ENCODE data around the gene ARHGEF39.
A peak's percentile ranks its signal among the peaks of the same experiment; 100 is the strongest.

ARHGEF39 gene

DNA sequence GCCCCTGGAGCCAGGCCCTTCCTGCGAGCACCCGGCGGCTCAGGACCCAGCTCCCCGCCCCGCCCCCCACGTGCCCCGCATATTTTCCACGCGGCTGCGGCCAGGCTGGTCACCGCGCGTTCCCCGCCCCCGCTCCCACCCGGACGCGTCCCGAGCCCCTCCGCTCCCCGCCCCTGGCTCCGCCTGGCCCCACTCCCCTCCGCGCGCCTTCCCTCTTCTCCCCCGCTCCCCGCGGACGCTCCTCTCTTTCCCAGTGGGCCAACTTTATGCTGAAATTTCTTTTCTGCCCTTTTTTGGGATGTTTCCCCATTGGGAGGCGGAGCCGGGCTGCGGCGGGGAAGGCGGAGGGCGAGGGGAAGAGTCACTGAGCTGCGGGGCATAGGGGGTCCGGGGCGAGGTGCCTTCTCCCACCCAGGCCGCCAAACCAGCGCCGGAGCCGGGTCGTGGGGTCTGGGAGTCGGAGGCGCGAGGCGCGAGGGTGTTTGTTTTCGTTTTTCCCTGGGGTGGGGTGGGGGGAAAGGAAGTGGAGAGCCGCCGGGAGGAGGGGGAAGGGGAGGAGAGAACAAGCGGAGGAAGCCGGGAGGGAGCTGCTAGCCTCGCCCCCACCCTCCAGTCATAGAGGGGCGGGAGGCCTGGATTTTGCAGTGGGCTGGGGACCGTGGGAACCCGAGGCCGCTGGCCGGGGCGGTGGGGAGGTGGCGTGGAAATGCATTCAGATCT lies 25.8 kb upstream of the ARHGEF39 start:
- peak; percentile 35 to 51 for DNase-seq

- DNase-seq: no peak
Observed at GRCh38 chr9:35690294-35690613, 25.3 kb upstream of the ARHGEF39 start.

- DNase-seq: no peak
Observed at GRCh38 chr9:35689542-35690293, 24.7 kb upstream of the ARHGEF39 start, which contains the start of gene TPM2. Gene TPM2 (minus strand): TSS chr9:35689925. CDS start chr9:35689817, 108 bp downstream.

- peak; percentile 40 to 50 for DNase-seq
Observed at GRCh38 chr9:35688558-35689541, 23.9 kb upstream of the ARHGEF39 start.

GRCh38 chr9:35687972-35688557 lies 23.1 kb upstream of the ARHGEF39 start:
- DNase-seq: no peak

DNA sequence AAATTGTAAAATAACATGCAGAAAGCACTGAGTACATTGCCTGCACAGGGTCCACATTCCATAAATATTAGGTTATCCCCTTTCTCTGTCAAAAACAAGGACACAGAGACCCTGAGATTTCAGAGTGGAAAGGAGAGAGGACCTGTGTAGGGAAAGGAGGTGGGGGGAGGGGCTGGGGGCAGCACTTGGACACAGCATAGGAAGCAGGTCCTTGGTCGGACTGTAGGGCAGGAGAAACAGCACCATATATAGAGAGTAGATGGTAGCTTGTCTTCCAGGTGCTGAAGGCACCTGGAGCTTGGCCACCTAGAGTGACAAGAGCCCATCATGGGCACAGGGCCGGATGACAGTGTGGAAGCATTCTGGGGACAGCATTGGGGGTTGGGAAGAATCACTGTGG lies 22.3 kb upstream of the ARHGEF39 start:
- no peak for DNase-seq

DNA sequence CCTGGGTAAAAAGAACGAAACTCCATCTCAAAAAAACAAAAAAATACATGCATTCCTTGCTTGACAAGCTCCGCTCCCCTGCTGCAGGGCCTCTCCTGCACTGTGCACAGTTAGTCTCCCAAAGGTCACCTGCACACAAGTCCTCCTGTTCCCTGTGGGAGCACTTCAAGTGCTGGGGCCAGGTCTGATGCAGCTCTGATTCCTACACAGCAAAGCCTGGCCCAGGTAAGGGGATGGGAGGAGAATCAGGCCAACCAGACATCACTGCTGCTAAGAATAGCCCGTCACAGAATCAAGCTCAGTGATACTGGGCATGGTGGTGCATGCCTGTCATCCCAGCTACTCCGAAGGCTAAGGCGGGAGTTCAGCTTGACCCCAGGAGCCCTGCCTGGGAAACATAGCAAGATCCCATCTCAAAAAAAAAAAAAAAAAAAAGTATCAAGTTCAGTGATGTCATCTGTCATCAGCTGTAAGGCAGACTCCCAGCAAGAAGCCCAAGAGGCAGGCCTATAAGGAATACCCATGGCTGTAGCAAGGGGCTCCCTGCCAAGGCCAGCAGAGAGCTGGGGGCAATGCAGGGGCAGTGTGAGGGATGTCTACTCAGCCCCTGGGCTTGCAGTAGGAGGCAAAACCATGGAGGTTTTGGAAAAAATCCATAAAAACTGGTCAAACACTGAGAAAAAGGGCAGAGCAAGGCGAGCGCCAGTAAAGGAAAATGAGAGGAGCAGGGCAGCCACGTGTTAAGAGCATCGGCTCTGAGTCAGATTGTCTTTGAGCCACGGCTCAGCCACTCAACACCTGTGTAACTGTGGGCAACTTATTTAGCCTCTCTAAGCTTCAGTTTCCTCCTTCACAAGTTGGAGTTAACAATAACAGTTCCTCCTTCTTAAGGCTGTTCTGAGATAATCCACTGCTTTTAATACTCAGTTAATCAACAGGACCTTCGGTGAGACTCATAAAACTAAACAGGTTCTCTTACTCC lies 21.5 kb upstream of the ARHGEF39 start:
- DNase-seq: no peak

- no peak for DNase-seq
Observed at GRCh38 chr9:35685506-35685905, 20.5 kb upstream of the ARHGEF39 start.

DNA sequence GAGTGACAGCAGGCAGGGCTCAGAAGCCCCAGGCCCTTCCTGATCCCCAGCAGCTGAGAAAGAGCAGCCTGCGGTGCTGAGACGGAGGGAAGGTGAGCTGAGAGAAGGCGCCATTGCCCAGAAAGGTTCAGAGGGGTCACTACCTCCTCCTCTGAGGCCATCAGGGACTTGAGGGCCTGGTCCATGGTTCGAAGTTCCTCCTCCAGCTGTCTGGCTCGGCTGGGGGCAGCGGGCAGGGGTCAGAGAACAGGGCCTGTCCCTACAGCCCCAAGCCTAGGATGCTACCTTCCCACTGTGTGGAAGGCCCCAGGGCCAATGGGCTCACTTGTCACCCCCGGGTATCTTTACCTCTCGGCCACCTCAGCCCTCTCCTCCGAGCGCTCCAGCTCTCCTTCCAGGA lies 19.9 kb upstream of the ARHGEF39 start:
- no peak for DNase-seq

DNA sequence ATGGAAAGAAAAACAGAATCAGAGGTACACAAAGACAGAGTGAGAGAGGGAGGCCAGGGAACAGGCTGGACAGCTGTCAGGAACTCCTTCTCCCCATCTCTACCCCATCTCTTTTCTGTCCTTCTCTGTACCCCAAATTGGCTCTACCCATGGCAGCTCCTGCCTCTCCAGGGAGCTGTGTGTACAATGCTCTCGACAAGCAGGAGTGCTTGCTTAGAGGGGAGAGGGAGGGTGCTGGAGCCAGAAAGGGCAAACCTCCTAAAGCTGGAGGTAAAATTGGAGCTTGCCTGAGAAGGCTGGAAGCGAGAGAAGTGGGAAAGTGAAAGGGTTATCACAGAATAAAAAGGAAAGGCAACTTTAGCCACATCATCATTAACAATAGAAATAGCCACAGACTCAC lies 18.3 kb upstream of the ARHGEF39 start:
- no peak for DNase-seq

DNA sequence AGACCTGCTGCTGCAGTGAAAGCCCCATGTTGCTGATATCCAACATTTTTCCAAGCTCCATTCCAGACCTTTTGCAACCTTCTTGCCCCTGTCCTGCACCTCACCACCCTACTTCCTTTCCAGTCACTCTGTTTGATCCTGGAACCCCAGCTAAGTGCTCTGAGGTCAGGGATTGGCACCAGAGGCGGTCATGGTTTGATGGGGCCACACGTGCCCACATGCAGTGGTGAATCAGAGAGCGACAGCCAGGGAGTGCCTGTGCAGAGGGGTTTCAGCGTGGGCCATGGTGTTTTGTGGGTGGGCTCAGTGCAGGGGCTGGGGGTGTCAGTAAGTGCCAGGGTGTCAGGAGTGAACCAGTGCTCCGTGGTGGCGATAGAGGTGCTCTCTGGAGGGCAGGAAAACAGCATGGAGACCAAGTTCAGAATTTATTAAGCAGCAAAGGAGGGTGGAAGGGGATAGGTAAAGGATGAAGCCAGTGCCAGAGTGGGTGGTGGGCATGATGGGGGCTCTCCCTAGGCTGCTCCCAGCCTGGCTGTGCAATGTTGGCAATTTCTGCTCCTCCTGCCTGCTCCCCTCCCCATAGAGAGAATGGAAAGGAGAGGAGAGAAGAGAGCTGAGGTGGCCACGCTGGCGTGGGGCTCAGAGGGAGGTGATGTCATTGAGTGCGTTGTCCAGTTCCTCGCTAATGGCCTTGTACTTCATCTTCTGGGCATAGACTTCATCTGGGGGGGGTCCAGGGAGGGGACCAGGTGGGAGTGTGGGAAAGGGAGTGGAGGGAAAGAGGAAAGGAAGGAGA lies 17.7 kb upstream of the ARHGEF39 start:
- DNase-seq: no peak

DNA sequence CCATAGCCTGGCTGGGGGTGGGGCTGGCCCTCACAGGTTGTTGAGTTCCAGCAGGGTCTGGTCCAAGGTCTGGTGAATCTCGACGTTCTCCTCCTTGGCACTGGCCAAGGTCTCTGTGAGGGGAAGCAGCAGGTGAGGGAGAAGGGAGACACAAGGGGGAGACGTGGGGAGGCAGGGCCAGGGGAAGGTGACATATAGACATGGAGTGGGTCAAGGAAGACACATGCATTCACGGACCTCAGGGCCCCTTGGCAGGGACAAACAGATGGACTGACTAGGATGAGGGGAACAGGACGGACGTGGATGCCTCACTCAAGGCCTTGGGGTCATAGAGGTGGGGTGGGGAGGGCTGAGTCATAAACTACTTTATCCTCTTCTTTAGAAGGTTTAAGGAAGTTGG lies 17.1 kb upstream of the ARHGEF39 start:
- DNase-seq: no peak

DNA sequence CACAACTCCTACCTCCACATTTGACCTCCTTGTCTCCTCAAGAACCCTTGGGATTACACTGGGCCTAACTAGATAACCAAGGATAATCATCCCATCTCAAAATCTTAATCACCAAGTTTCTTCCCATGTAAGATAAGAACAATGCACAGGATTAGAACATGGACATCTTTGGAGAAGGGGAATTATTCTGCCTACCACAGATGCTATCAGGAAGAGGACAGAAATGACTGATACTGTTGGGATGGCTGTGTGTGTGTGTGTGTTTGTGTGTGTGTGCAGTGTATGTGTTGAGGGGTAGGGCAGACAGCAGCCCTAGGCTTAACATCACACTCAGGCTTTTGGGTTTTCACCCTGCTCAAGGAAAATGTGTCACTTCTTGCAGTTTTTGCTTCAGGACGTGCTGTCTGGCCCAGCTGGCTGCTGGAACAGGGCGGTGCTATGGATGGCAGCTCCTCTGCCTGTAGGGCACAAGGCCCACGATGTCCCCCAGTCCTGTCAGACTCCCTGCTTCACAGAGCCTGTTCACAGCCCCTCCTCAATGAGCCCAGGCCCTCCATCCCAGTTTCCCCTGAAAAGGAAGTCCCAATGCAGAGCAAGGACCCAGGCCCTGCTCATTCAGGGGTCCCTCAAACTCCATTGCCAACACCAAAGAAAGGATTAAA lies 16.5 kb upstream of the ARHGEF39 start:
- DNase-seq: no peak

DNA sequence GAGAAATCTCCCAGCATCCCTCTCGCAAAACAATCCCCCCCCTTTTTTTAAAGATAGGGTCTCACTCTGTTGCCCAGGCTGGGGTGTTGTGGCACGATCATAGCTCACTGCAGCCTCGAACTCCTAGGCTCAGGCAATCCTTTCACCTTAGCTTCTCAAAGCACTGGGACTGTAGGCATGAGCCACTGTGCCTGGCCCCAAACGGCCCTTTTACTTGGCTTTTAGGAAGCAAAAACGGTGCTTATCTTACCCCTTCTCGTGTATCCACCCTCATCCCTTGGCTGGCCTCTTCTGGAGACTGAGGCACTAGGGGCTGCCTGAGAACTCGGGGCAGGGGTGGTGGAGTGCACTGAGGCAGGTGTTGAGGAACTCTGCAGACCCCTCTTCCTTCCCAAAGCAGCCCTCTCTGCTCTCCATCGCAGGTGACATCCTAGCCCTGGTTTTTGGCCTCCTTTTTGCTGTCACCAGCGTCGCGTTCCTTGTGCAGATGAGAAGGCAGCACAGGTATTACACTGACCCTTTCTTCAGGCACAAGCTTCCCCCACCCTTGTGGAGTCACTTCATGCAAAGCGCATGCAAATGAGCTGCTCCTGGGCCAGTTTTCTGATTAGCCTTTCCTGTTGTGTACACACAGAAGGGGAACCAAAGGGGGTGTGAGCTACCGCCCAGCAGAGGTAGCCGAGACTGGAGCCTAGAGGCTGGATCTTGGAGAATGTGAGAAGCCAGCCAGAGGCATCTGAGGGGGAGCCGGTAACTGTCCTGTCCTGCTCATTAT lies 15.5 kb upstream of the ARHGEF39 start:
- DNase-seq: no peak

- no peak for DNase-seq
Observed at GRCh38 chr9:35679766-35680330, 14.9 kb upstream of the ARHGEF39 start.

DNA sequence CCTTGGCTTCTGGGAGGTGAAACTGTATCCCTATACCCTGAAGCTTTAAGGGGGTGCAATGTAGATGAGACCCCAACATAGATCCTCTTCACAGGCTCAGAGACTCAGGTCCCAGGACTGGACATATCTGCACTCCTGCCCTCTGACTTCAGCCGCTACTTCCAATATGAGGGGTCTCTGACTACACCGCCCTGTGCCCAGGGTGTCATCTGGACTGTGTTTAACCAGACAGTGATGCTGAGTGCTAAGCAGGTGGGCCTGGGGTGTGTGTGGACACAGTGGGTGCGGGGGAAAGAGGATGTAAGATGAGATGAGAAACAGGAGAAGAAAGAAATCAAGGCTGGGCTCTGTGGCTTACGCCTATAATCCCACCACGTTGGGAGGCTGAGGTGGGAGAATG lies 14.1 kb upstream of the ARHGEF39 start:
- no peak for DNase-seq

DNA sequence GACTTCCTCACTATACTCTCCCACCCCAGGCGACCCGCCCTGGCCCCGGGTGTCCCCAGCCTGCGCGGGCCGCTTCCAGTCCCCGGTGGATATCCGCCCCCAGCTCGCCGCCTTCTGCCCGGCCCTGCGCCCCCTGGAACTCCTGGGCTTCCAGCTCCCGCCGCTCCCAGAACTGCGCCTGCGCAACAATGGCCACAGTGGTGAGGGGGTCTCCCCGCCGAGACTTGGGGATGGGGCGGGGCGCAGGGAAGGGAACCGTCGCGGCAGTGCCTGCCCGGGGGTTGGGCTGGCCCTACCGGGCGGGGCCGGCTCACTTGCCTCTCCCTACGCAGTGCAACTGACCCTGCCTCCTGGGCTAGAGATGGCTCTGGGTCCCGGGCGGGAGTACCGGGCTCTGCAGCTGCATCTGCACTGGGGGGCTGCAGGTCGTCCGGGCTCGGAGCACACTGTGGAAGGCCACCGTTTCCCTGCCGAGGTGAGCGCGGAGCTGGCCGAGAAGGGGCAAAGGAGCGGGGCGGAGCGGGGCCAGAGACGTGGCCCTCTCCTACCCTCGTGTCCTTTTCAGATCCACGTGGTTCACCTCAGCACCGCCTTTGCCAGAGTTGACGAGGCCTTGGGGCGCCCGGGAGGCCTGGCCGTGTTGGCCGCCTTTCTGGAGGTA lies 10.9 kb upstream of the ARHGEF39 start:
- no peak for DNase-seq

DNA sequence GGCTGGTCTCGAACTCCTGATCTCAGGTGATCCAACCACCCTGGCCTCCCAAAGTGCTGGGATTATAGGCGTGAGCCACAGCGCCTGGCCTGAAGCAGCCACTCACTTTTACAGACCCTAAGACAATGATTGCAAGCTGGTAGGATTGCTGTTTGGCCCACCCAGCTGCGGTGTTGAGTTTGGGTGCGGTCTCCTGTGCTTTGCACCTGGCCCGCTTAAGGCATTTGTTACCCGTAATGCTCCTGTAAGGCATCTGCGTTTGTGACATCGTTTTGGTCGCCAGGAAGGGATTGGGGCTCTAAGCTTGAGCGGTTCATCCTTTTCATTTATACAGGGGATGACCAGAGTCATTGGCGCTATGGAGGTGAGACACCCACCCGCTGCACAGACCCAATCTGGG lies 10.2 kb upstream of the ARHGEF39 start:
- no peak for DNase-seq

Data from inflammatory macrophage (primary cell).